BJ (cell line): ENCODE measurements around the gene ZNF536. TPM values are rescaled to one million over a fixed set of nuclear protein-coding genes. Genes with fewer than 3 reads are reported as not detected.

Experiments used
- CTCF ChIA-PET: fragments of 350-600 bp; formaldehyde crosslinking; extraction: SDS; loops from one replicate; lab custom pipeline; 2021; ENCODE audit warnings: antibody characterized with exemption, inconsistent platforms; lab: Yijun Ruan, JAX
- POLR2A ChIA-PET: fragments of 300-600 bp; sonication (Branson Sonifier 250); formaldehyde crosslinking; extraction: SDS; loops from one replicate; lab custom pipeline; 2021; ENCODE audit warnings: antibody characterized with exemption; lab: Charles Lee
- DNase-seq: peaks from one replicate; pipeline ENCODE4 v3.0.0-alpha.2; 2011; ENCODE audit warnings: low read depth
- H3K27me3 ChIP-seq: 2 replicates; pipeline ENCODE4 v1.6.0; 2011; ENCODE audit warnings: low read length; ENCODE audit not compliant: control insufficient read depth, insufficient read depth
- H3K36me3 ChIP-seq: 2 replicates; pipeline ENCODE4 v1.5.1; 2011; ENCODE audit warnings: low read length; ENCODE audit not compliant: control insufficient read depth, insufficient read depth
- H3K4me3 ChIP-seq: 2 replicates; pipeline ENCODE4 v1.5.1; 2011; ENCODE audit warnings: low read depth, mild to moderate bottlenecking, control low read depth, low read length
- CTCF ChIP-seq: IDR thresholded peaks from 2 replicates; pipeline ENCODE4 v1.5.1; 2011; ENCODE audit warnings: low read depth, mild to moderate bottlenecking, control low read depth, inconsistent platforms, low read length, moderate library complexity; ENCODE audit not compliant: insufficient read depth
- polyA plus RNA-seq: library from polyadenylated mRNA; depleted of rRNA; stranded (reverse); fragments of >200 nt; gene quantifications from 2 replicates; pipeline ENCODE4 v1.2.3, GENCODE V29; 2011

ZNF536 gene
- polyA plus RNA-seq, 1 experiment, result not detected

GRCh38 chr19:30361107-30361447, 11.1 kb upstream of the ZNF536 start:
- POLR2A ChIA-PET, result no interaction called here
- CTCF ChIA-PET, result no interaction called here
- no peak for DNase-seq
- H3K27me3 ChIP-seq, result no peaks in the 10 kb centered on the region
- no peaks in the 10 kb centered on the region for H3K36me3 ChIP-seq
- no peak overlapping the region for H3K4me3 ChIP-seq
- TF ChIP-seq CTCF, result no peak

GRCh38 chr19:30361721-30362120, 10.5 kb upstream of the ZNF536 start:
- ChIA-PET CTCF (no interaction called here), POLR2A (no interaction called here)
- no peak for TF ChIP-seq CTCF
- H3K4me3 ChIP-seq, result no peak overlapping the region
- no peaks in the 10 kb centered on the region for H3K27me3 ChIP-seq
- DNase-seq, result no peak
- H3K36me3 ChIP-seq, result no peaks in the 10 kb centered on the region

- no peak for DNase-seq
- ChIA-PET POLR2A (no interaction called here), CTCF (no interaction called here)
- H3K36me3 ChIP-seq, result no peaks in the 10 kb centered on the region
- no peak overlapping the region for H3K4me3 ChIP-seq
- no peaks in the 10 kb centered on the region for H3K27me3 ChIP-seq
- no peak for TF ChIP-seq CTCF
Measured at GRCh38 chr19:30362156-30362754, 9.9 kb upstream of the ZNF536 start.

- CTCF ChIA-PET, result no interaction called here
- TF ChIP-seq CTCF, result no peak
- no peak for DNase-seq
Measured at GRCh38 chr19:30363073-30363472, 9.1 kb upstream of the ZNF536 start.

GRCh38 chr19:30364866-30365800, 7.1 kb upstream of the ZNF536 start:
- POLR2A ChIA-PET, result no interaction called here

More at GRCh38 chr19:30363073-30363472, 9.1 kb upstream of the ZNF536 start:
- H3K27me3 ChIP-seq, result no peaks in the 10 kb centered on the region
- POLR2A ChIA-PET, result no interaction called here
- H3K4me3 ChIP-seq, result no peak overlapping the region
- H3K36me3 ChIP-seq, result no peaks in the 10 kb centered on the region

More at GRCh38 chr19:30364866-30365800, 7.1 kb upstream of the ZNF536 start:
- H3K27me3 ChIP-seq, result no peaks in the 10 kb centered on the region
- no peak overlapping the region for H3K4me3 ChIP-seq
- CTCF ChIA-PET, result no interaction called here
- no peaks in the 10 kb centered on the region for H3K36me3 ChIP-seq
- DNase-seq, result no peak
- TF ChIP-seq CTCF, result no peak
